Measurements from ENCODE around the gene PIMREG.
A peak's percentile ranks its signal among the peaks of the same experiment; 100 is the strongest.
"Not testable (repeated sequence)": the region's sequence is repeated elsewhere in the genome, so short reads cannot be mapped to it uniquely, and the experiment has no call there.

The PIMREG gene

GRCh38 chr17:6480303-6480675 is 36.0 kb downstream of the PIMREG start:
- no peak for DNase-seq

- DNase-seq, result no peak
Measured at GRCh38 chr17:6482105-6482455, 37.8 kb downstream of the PIMREG start.

- DNase-seq, result not testable (repeated sequence)
Measured at GRCh38 chr17:6482796-6483195, 38.5 kb downstream of the PIMREG start.

GRCh38 chr17:6483507-6483906 is 39.3 kb downstream of the PIMREG start:
- no peak for DNase-seq

GRCh38 chr17:6485646-6486412 is 41.6 kb downstream of the PIMREG start:
- no peak for DNase-seq

- DNase-seq, result no peak
Measured at GRCh38 chr17:6487251-6488007, 43.2 kb downstream of the PIMREG start.

- DNase-seq, result no peak
Measured at GRCh38 chr17:6488008-6488539, 43.8 kb downstream of the PIMREG start.

- DNase-seq, result no peak
Measured at GRCh38 chr17:6489016-6489550, 44.8 kb downstream of the PIMREG start.

- DNase-seq, result no peak
Measured at GRCh38 chr17:6491071-6491700, 46.9 kb downstream of the PIMREG start.

- DNase-seq, result no peak
Measured at GRCh38 chr17:6492892-6493674, 48.8 kb downstream of the PIMREG start.

- DNase-seq, result no peak
Measured at GRCh38 chr17:6494239-6494941, 50.1 kb downstream of the PIMREG start.

- peak; percentile 47 for DNase-seq
Measured at GRCh38 chr17:6495450-6496115, 51.3 kb downstream of the PIMREG start.

- peak; percentile 48 for DNase-seq
Measured at GRCh38 chr17:6496116-6496481, 51.8 kb downstream of the PIMREG start.

- DNase-seq, result peak; percentile 46
Measured at GRCh38 chr17:6496640-6497441, 52.6 kb downstream of the PIMREG start.

- peak; percentile 37 for DNase-seq
Measured at GRCh38 chr17:6497496-6498221, 53.4 kb downstream of the PIMREG start.

- DNase-seq, result peak; percentile 23
Measured at GRCh38 chr17:6498356-6498755, 54.1 kb downstream of the PIMREG start.

GRCh38 chr17:6498901-6499540 is 54.8 kb downstream of the PIMREG start:
- DNase-seq, result peak; percentile 35
